Prostate gland (tissue), 2 donors: ENCODE measurements around the gene DTX1. TPM values are rescaled to one million over a fixed set of nuclear protein-coding genes. Genes with fewer than 3 reads are reported as not detected.

Source experiments
- DNase-seq: peaks from one replicate; pipeline ENCODE4 v3.0.0-alpha.2; 2019; ENCODE audit warnings: low spot score
- H3K27ac ChIP-seq, 2 donors: fragments of 200-600 bp; sonication (generic); 2 replicates each; pipeline ENCODE4 v1.5.1; 2017 to 2019
- H3K27me3 ChIP-seq: fragments of 200-600 bp; sonication (generic); replicated peaks from 2 replicates; pipeline ENCODE4 v1.5.1; 2019; ENCODE audit not compliant: insufficient read depth
- H3K36me3 ChIP-seq, 2 donors: fragments of 200-600 bp; sonication (generic); 1 replicate in 1 of 2; 2 replicates in 1 of 2; pipeline versions ENCODE4 v1.5.1 to v1.8.1; 2017 to 2019
- H3K4me1 ChIP-seq: fragments of 200-600 bp; sonication (generic); replicated peaks from 2 replicates; pipeline ENCODE4 v1.5.1; 2019
- H3K4me3 ChIP-seq, 2 donors: fragments of 200-600 bp; sonication (generic); 2 replicates each; pipeline ENCODE4 v1.5.1; 2017 to 2019
- H3K9me3 ChIP-seq: fragments of 200-600 bp; sonication (generic); 2 replicates; pipeline ENCODE4 v1.5.1; 2017
- CTCF ChIP-seq, 4 experiments: fragments of 200-600 bp in 2 of 4; fragments of 450-650 bp in 2 of 4; sonication (generic) in 2 of 4; IDR thresholded peaks; 1 replicate in 3 of 4; 2 replicates in 1 of 4; pipeline ENCODE4 v1.5.1; 2016 to 2019; ENCODE audit warnings: antibody characterized with exemption in 4 of 4, mild to moderate bottlenecking in 2 of 4, moderate library complexity in 2 of 4
- POLR2A ChIP-seq: fragments of 450-650 bp; IDR thresholded peaks from one replicate; pipeline ENCODE4 v1.6.1; 2016; ENCODE audit warnings: antibody characterized with exemption, mild to moderate bottlenecking
- POLR2AphosphoS5 ChIP-seq: sonication (generic); formaldehyde crosslinking; IDR thresholded peaks from one replicate; pipeline ENCODE4 v1.6.1; 2017; ENCODE audit warnings: antibody characterized with exemption
- WGBS: methylation state at CpG from one replicate; pipeline ENCODE4 v1.1.5; 2018; 5-methylcytosine and 5-hydroxymethylcytosine counted together
- intact Hi-C: fragments of 100-400 bp; cut with DNase I; formaldehyde crosslinking; loops from one replicate; pipeline ENCODE4 v1.14.2; 2022
- total RNA-seq, 2 donors: library from RNA; depleted of rRNA; stranded (reverse); fragments of >200 nt; gene quantifications; one replicate each; pipeline ENCODE4 v1.1.0, GENCODE V29; 2016

The DTX1 gene
- total RNA-seq, 2 donors from 2014 or later = 2.6 to 21.2 TPM

GRCh38 chr12:113111247-113111646 lies 54.7 kb downstream of the DTX1 start:
- DNase-seq = no peak
- H3K27me3 ChIP-seq = no peaks in the 10 kb centered on the region

GRCh38 chr12:113112043-113112899 lies 55.7 kb downstream of the DTX1 start:
- no peak for TF ChIP-seq POLR2AphosphoS5
- TF ChIP-seq POLR2A = no peak
- TF ChIP-seq CTCF (IDR thresholded peaks at IDR 0.05) = no peak
- Histone ChIP-seq H3K27me3 (no peaks in the 10 kb centered on the region), H3K27ac (no peak overlapping the region), H3K4me1 (no peaks in the 10 kb centered on the region), H3K36me3 (no peaks in the 10 kb centered on the region), H3K9me3 (no peaks in the 10 kb centered on the region), H3K4me3 (no peak overlapping the region)
- no peak for DNase-seq
- intact Hi-C loops = no loop called here
- WGBS = 68% methylated on average over 36 of the region's 39 CpGs

More at GRCh38 chr12:113111247-113111646, 54.7 kb downstream of the DTX1 start:
- 82% methylated on average over 3 of the region's 3 CpGs for WGBS
- intact Hi-C loops = no loop called here
- Histone ChIP-seq H3K4me3 (no peak overlapping the region), H3K4me1 (no peaks in the 10 kb centered on the region), H3K36me3 (no peaks in the 10 kb centered on the region), H3K27ac (no peak overlapping the region), H3K9me3 (no peaks in the 10 kb centered on the region)
- TF ChIP-seq POLR2A = no peak

- 71% methylated on average over 2 of the region's 2 CpGs for WGBS
- H3K9me3 ChIP-seq = no peaks in the 10 kb centered on the region
- intact Hi-C loops = no loop called here
- H3K27me3 ChIP-seq = no peaks in the 10 kb centered on the region
- DNase-seq = no peak
- H3K36me3 ChIP-seq = no peaks in the 10 kb centered on the region
- H3K4me3 ChIP-seq = no peak overlapping the region
- H3K4me1 ChIP-seq = no peaks in the 10 kb centered on the region
- no peak overlapping the region for H3K27ac ChIP-seq
- TF ChIP-seq POLR2AphosphoS5 (no peak), POLR2A (no peak), CTCF (IDR thresholded peaks at IDR 0.05) (no peak)
Observed at GRCh38 chr12:113113397-113113796, 56.9 kb downstream of the DTX1 start.

GRCh38 chr12:113114447-113115178 lies 58.1 kb downstream of the DTX1 start:
- WGBS = 90% methylated on average over 19 of the region's 19 CpGs
- no peaks in the 10 kb centered on the region for H3K27me3 ChIP-seq
- no peak for TF ChIP-seq POLR2AphosphoS5
- TF ChIP-seq CTCF (IDR thresholded peaks at IDR 0.05) = no peak
- TF ChIP-seq POLR2A = no peak
- H3K4me1 ChIP-seq = no peaks in the 10 kb centered on the region
- no peaks in the 10 kb centered on the region for H3K9me3 ChIP-seq
- intact Hi-C loops = no loop called here
- H3K27ac ChIP-seq = no peak overlapping the region
- no peaks in the 10 kb centered on the region for H3K36me3 ChIP-seq
- no peak overlapping the region for H3K4me3 ChIP-seq
- no peak for DNase-seq

- H3K27me3 ChIP-seq = no peaks in the 10 kb centered on the region
- no peaks in the 10 kb centered on the region for H3K9me3 ChIP-seq
- no peak overlapping the region for H3K4me3 ChIP-seq
- whole genome bisulfite sequencing = 91% methylated on average over 20 of the region's 22 CpGs
- no peak overlapping the region for H3K27ac ChIP-seq
- DNase-seq = no peak
- no peaks in the 10 kb centered on the region for H3K36me3 ChIP-seq
- TF ChIP-seq POLR2AphosphoS5 (no peak), CTCF (IDR thresholded peaks at IDR 0.05) (no peak), POLR2A (no peak)
- no peaks in the 10 kb centered on the region for H3K4me1 ChIP-seq
- intact Hi-C loops = no loop called here
Observed at GRCh38 chr12:113115455-113116126, 59.1 kb downstream of the DTX1 start.
